Hepatocyte (in vitro differentiated cells): ENCODE measurements around the gene TBCD. TPM values are rescaled to one million over a fixed set of nuclear protein-coding genes. Genes with fewer than 3 reads are reported as not detected.

Experiments used
- DNase-seq: peaks from one replicate; pipeline ENCODE4 v3.0.0-alpha.2; 2016; ENCODE audit warnings: low spot score
- H2AFZ ChIP-seq: fragments of 200-600 bp; sonication (generic); 2 replicates; pipeline ENCODE4 v1.6.0; 2016; ENCODE audit warnings: antibody characterized with exemption, mild to moderate bottlenecking
- H3K27ac ChIP-seq: fragments of 200-600 bp; sonication (generic); 2 replicates; pipeline ENCODE4 v1.5.1; 2016; ENCODE audit warnings: mild to moderate bottlenecking
- H3K27me3 ChIP-seq: fragments of 200-600 bp; sonication (generic); 2 replicates; pipeline ENCODE4 v1.6.1; 2016
- H3K36me3 ChIP-seq: fragments of 200-600 bp; sonication (generic); replicated peaks from 2 replicates; pipeline ENCODE4 v1.5.1; 2016; ENCODE audit warnings: low read depth; ENCODE audit not compliant: insufficient read depth
- H3K4me1 ChIP-seq: fragments of 200-600 bp; sonication (generic); 2 replicates; pipeline ENCODE4 v1.5.1; 2016; ENCODE audit warnings: mild to moderate bottlenecking, moderate library complexity; ENCODE audit not compliant: insufficient read depth
- H3K4me2 ChIP-seq: fragments of 200-600 bp; sonication (generic); 2 replicates; pipeline ENCODE4 v1.6.0; 2016
- H3K4me3 ChIP-seq: fragments of 200-600 bp; sonication (generic); 2 replicates; pipeline ENCODE4 v1.5.1; 2016; ENCODE audit warnings: mild to moderate bottlenecking
- H3K79me2 ChIP-seq: fragments of 200-600 bp; sonication (generic); 2 replicates; pipeline ENCODE4 v1.6.0; 2017; ENCODE audit warnings: mild to moderate bottlenecking
- H3K9me2 ChIP-seq: fragments of 200-600 bp; sonication (generic); replicated peaks from 2 replicates; pipeline ENCODE4 v1.6.0; 2017; ENCODE audit warnings: mild to moderate bottlenecking; ENCODE audit not compliant: insufficient read depth
- H3K9me3 ChIP-seq: fragments of 200-600 bp; sonication (generic); 2 replicates; pipeline ENCODE4 v1.5.1; 2016; ENCODE audit warnings: low read depth, mild to moderate bottlenecking
- H4K20me1 ChIP-seq: fragments of 200-600 bp; sonication (generic); 2 replicates; pipeline ENCODE4 v1.6.0; 2016; ENCODE audit warnings: mild to moderate bottlenecking; ENCODE audit not compliant: insufficient read depth, poor library complexity, severe bottlenecking
- CTCF ChIP-seq: fragments of 200-600 bp; sonication (generic); IDR thresholded peaks from 2 replicates; pipeline ENCODE4 v1.5.1; 2016; ENCODE audit warnings: antibody characterized with exemption, mild to moderate bottlenecking; ENCODE audit not compliant: poor library complexity
- EZH2 ChIP-seq: fragments of 200-600 bp; sonication (generic); IDR thresholded peaks from 2 replicates; pipeline ENCODE4 v1.6.1; 2016; ENCODE audit warnings: antibody characterized with exemption, mild to moderate bottlenecking, borderline replicate concordance
- EZH2phosphoT487 ChIP-seq: fragments of 200-600 bp; sonication (generic); IDR thresholded peaks from one replicate; pipeline ENCODE4 v1.6.1; 2018; ENCODE audit warnings: antibody characterized with exemption, mild to moderate bottlenecking, low read depth, moderate library complexity; ENCODE audit not compliant: unreplicated experiment, severe bottlenecking
- WGBS: methylation state at CpG from one replicate; pipeline ENCODE4 v1.1.6; 2016; ENCODE audit warnings: low lambda C conversion rate; ENCODE audit errors: missing lambda C conversion rate; 5-methylcytosine and 5-hydroxymethylcytosine counted together
- polyA plus RNA-seq: library from polyadenylated mRNA; unstranded; fragments of >200 nt; fragmentation: Nextera tagmentation; extraction: Ambion mirVana; gene quantifications from 2 replicates; pipeline ENCODE4 v1.2.1, GENCODE V29; 2016
- total RNA-seq: library from RNA; depleted of rRNA; stranded (reverse); fragments of >200 nt; gene quantifications from 2 replicates; pipeline ENCODE4 v1.2.3, GENCODE V29; 2014

TBCD gene
- total and polyA plus RNA-seq, 2 experiments from 2014 or later: 24.5 to 41.5 TPM

- Histone ChIP-seq H3K9me2 (no peaks in the 10 kb centered on the region), H3K4me3 (no peak overlapping the region), H3K27ac (no peak overlapping the region), H3K79me2 (peaks cover 15% of the 10 kb centered on the region), H3K9me3 (no peaks in the 10 kb centered on the region), H2AFZ (no peak overlapping the region), H3K27me3 (no peaks in the 10 kb centered on the region), H3K36me3 (no peaks in the 10 kb centered on the region), H3K4me2 (no peak overlapping the region), H4K20me1 (no peaks in the 10 kb centered on the region), H3K4me1 (peaks cover 8% of the 10 kb centered on the region)
- WGBS: 99% methylated on average over 19 of the region's 19 CpGs
- no peak for TF ChIP-seq EZH2
- TF ChIP-seq EZH2phosphoT487: no peak
- TF ChIP-seq CTCF: no peak
- DNase-seq: no peak
These were observed 31.7 kb upstream of the TBCD start for GRCh38 chr17:82720204-82720603.

- Histone ChIP-seq H4K20me1 (no peaks in the 10 kb centered on the region), H3K4me1 (peaks cover 3% of the 10 kb centered on the region), H3K27ac (no peak overlapping the region), H2AFZ (no peak overlapping the region), H3K4me2 (no peak overlapping the region), H3K36me3 (no peaks in the 10 kb centered on the region), H3K9me2 (no peaks in the 10 kb centered on the region), H3K79me2 (peaks cover 9% of the 10 kb centered on the region), H3K27me3 (no peaks in the 10 kb centered on the region), H3K9me3 (no peaks in the 10 kb centered on the region), H3K4me3 (no peak overlapping the region)
- 92% methylated on average over 18 of the region's 19 CpGs for WGBS
- no peak for TF ChIP-seq CTCF
- DNase-seq: no peak
These were observed 29.4 kb upstream of the TBCD start for GRCh38 chr17:82722341-82723013.

GRCh38 chr17:82723169-82723807 lies 28.6 kb upstream of the TBCD start:
- H3K9me3 ChIP-seq: no peaks in the 10 kb centered on the region
- H3K9me2 ChIP-seq: no peaks in the 10 kb centered on the region
- no peaks in the 10 kb centered on the region for H3K27me3 ChIP-seq
- H3K4me2 ChIP-seq: no peak overlapping the region
- no peak overlapping the region for H3K4me3 ChIP-seq
- TF ChIP-seq EZH2phosphoT487 (no peak), CTCF (no peak), EZH2 (no peak)
- H3K36me3 ChIP-seq: no peaks in the 10 kb centered on the region
- no peak overlapping the region for H3K27ac ChIP-seq
- no peaks in the 10 kb centered on the region for H3K4me1 ChIP-seq
- H3K79me2 ChIP-seq: peaks cover under 1% of the 10 kb centered on the region
- no peak overlapping the region for H2AFZ ChIP-seq
- DNase-seq: no peak
- H4K20me1 ChIP-seq: no peaks in the 10 kb centered on the region
- 95% methylated on average over 25 of the region's 26 CpGs for WGBS
